T-cell (primary cell): ENCODE data around the gene ZNF334. TPM values are rescaled to one million over a fixed set of nuclear protein-coding genes. Genes with fewer than 3 reads are reported as not detected.
A peak's percentile ranks its signal among the peaks of the same experiment; 100 is the strongest.

Experiments used
- ATAC-seq, 4 experiments: fragments of 200-7000 bp in 3 of 4; fragments of 150-1000 bp in 1 of 4; cut with Tn5 transposase; replicated peaks in 1 of 4; 1 replicate in 3 of 4; 2 replicates in 1 of 4; pipeline ENCODE4 v1.10.0; 2021; ENCODE audit warnings: moderate library complexity in 3 of 4, mild to moderate bottlenecking in 2 of 4, moderate number of reproducible peaks in 1 of 4
- CTCF ChIA-PET, 2 donors: fragments of 300-600 bp; sonication (Branson Sonifier 250); formaldehyde crosslinking; loops; one replicate each; lab custom pipeline; 2022; ENCODE audit warnings: antibody characterized with exemption in 2 of 2; lab: Charles Lee
- POLR2A ChIA-PET, 2 donors: fragments of 300-600 bp; sonication (Branson Sonifier 250); formaldehyde crosslinking; loops; one replicate each; lab custom pipeline; 2022; ENCODE audit warnings: antibody characterized with exemption in 2 of 2; lab: Charles Lee
- DNase-seq, 35 experiments: peaks; one replicate each; pipeline versions ENCODE4 v3.0.0 to v3.0.0-alpha.2; 2013 to 2023
- H3K27ac ChIP-seq: one replicate; pipeline ENCODE4 v1.5.1; 2013; ENCODE audit warnings: low read length
- H3K27me3 ChIP-seq, 2 experiments: replicated peaks in 1 of 2; 1 replicate in 1 of 2; 2 replicates in 1 of 2; pipeline versions ENCODE4 v1.6.1 to v1.7.0; 2013; ENCODE audit warnings: low read length in 1 of 2, mixed read lengths in 1 of 2; ENCODE audit not compliant: control insufficient read depth in 2 of 2, insufficient read depth in 2 of 2; ENCODE audit errors: extremely low read depth in 1 of 2
- H3K36me3 ChIP-seq, 2 donors: 1 replicate in 1 of 2; 2 replicates in 1 of 2; pipeline versions ENCODE4 v1.6.1 to v1.7.0; 2013; ENCODE audit warnings: low read length in 1 of 2; ENCODE audit not compliant: control insufficient read depth in 2 of 2, insufficient read depth in 1 of 2; ENCODE audit errors: extremely low read depth in 1 of 2
- H3K4me1 ChIP-seq, 2 experiments: 1 replicate in 1 of 2; 2 replicates in 1 of 2; pipeline versions ENCODE4 v1.6.1 to v1.7.0; 2013; ENCODE audit warnings: low read length in 2 of 2, mixed read lengths in 1 of 2; ENCODE audit not compliant: insufficient read depth in 2 of 2, control insufficient read depth in 1 of 2; ENCODE audit errors: extremely low read depth in 1 of 2
- H3K4me3 ChIP-seq, 2 donors: 1 replicate in 1 of 2; 2 replicates in 1 of 2; pipeline versions ENCODE4 v1.5.1 to v1.7.0; 2013; ENCODE audit warnings: mild to moderate bottlenecking in 2 of 2, low read length in 1 of 2, moderate library complexity in 1 of 2; ENCODE audit not compliant: control insufficient read depth in 1 of 2; ENCODE audit errors: extremely low read depth in 1 of 2
- H3K9me3 ChIP-seq: 2 replicates; pipeline ENCODE4 v1.7.0; 2013
- H3K27ac Mint-ChIP-seq, 2 donors: one replicate each; pipeline ENCODE4 v1.8.0; 2020 to 2021; ENCODE audit warnings: mild to moderate bottlenecking in 2 of 2, mixed read lengths in 2 of 2
- H3K27me3 Mint-ChIP-seq, 2 donors: one replicate each; pipeline ENCODE4 v1.8.0; 2021 to 2022; ENCODE audit warnings: mixed read lengths in 2 of 2
- H3K36me3 Mint-ChIP-seq: one replicate; pipeline ENCODE4 v1.8.0; 2021; ENCODE audit warnings: mixed read lengths
- H3K4me1 Mint-ChIP-seq, 3 donors: one replicate each; pipeline ENCODE4 v1.8.0; 2020 to 2022; ENCODE audit warnings: mixed read lengths in 3 of 3, mild to moderate bottlenecking in 1 of 3
- H3K4me3 Mint-ChIP-seq, 3 donors: one replicate each; pipeline ENCODE4 v1.8.0; 2020 to 2022; ENCODE audit warnings: mild to moderate bottlenecking in 3 of 3, mixed read lengths in 3 of 3, moderate library complexity in 3 of 3
- H3K9me3 Mint-ChIP-seq, 3 donors: one replicate each; pipeline ENCODE4 v1.8.0; 2020 to 2022; ENCODE audit warnings: mixed read lengths in 3 of 3
- WGBS: methylation state at CpG from one replicate; pipeline ENCODE4 v1.1.5; 2013; ENCODE audit warnings: missing lambda C conversion rate; ENCODE audit not compliant: insufficient coverage; 5-methylcytosine and 5-hydroxymethylcytosine counted together
- total RNA-seq, 35 experiments: library from RNA in 6 of 35; stranded (reverse) in 6 of 35; fragments of 120-200 nt in 1 of 35; gene quantifications; one replicate each; pipeline versions ENCODE4 v1.2.1 to v1.2.4 and lab custom pipeline; 2013 to 2026

The ZNF334 gene
- total RNA-seq, 5 donors from 2014 or later (not counting 1 experiment from before 2014, with no cell fraction given): 0.14 to 0.26 (median 0.23) TPM

DNA sequence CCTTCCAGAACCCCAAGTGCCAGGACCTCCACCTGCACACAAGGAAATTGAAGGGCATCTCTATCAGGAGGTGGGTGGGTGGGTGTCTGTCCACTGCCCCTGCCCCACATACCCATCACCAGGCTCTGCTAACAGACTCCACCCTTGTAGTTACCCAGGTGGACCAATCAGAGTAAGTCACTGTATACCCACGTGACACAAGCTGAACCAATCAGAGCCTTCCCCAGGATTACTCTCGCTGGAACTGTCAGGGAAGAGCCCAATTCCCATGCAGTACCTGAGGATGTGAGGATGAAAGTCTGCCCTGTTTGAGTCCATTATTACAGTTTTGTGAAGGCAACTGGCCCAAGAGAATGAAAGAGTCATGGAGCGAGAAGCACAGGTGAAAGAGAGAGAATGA, 32.9 kb upstream of the ZNF334 start:
- H3K27ac Mint-ChIP-seq: no peak overlapping the region
- no peak for ATAC-seq
- CTCF ChIA-PET: no interaction called here
- 80% methylated on average over 1 of the region's 3 CpGs for WGBS
- H3K4me3 Mint-ChIP-seq: no peak overlapping the region
- H3K9me3 ChIP-seq: no peaks in the 10 kb centered on the region
- H3K27me3 Mint-ChIP-seq: peaks cover 5 to 12% of the 10 kb centered on the region in 2 donors
- H3K4me3 ChIP-seq: no peak overlapping the region
- H3K4me1 Mint-ChIP-seq: peaks cover 0 to 8% (median 6%) of the 10 kb centered on the region in 3 donors
- H3K36me3 Mint-ChIP-seq: no peaks in the 10 kb centered on the region
- H3K4me1 ChIP-seq: peaks cover 4 to 18% of the 10 kb centered on the region in 2 experiments
- peaks cover 2 to 14% of the 10 kb centered on the region in 2 experiments for H3K27me3 ChIP-seq
- H3K36me3 ChIP-seq: no peaks in the 10 kb centered on the region
- POLR2A ChIA-PET: no interaction called here
- no peak for DNase-seq
- no peak overlapping the region for H3K27ac ChIP-seq
- H3K9me3 Mint-ChIP-seq: no peaks in the 10 kb centered on the region

DNA sequence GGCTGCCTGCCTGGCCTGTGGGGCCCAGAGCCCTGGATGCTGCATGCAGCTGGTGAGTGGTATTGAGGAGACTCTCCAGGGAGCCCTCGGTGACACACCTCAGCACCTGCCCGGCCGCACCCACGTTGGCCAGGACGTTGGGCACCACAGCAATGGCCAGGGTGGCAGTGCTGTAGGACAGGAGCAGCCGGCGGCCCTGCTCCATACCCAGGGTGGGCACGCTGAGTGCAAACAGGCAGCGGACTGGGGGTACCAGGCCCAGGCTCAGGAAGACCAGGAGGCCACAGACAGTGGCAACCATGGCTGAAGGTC, 32.4 kb upstream of the ZNF334 start:
- DNase-seq (no peak), ATAC-seq (no peak)
- Mint-ChIP-seq H3K27me3 (peaks cover 5 to 12% of the 10 kb centered on the region in 2 donors), H3K9me3 (no peaks in the 10 kb centered on the region), H3K27ac (no peak overlapping the region), H3K4me1 (peaks cover 0 to 8% (median 6%) of the 10 kb centered on the region in 3 donors), H3K4me3 (no peak overlapping the region), H3K36me3 (no peaks in the 10 kb centered on the region)
- Histone ChIP-seq H3K27me3 (peaks cover 2 to 14% of the 10 kb centered on the region in 2 experiments), H3K9me3 (no peaks in the 10 kb centered on the region), H3K27ac (no peak overlapping the region), H3K36me3 (no peaks in the 10 kb centered on the region), H3K4me3 (no peak overlapping the region), H3K4me1 (peaks cover 4 to 18% of the 10 kb centered on the region in 2 experiments)
- 97% methylated on average over 9 of the region's 9 CpGs for WGBS
- ChIA-PET POLR2A (no interaction called here), CTCF (no interaction called here)

DNA sequence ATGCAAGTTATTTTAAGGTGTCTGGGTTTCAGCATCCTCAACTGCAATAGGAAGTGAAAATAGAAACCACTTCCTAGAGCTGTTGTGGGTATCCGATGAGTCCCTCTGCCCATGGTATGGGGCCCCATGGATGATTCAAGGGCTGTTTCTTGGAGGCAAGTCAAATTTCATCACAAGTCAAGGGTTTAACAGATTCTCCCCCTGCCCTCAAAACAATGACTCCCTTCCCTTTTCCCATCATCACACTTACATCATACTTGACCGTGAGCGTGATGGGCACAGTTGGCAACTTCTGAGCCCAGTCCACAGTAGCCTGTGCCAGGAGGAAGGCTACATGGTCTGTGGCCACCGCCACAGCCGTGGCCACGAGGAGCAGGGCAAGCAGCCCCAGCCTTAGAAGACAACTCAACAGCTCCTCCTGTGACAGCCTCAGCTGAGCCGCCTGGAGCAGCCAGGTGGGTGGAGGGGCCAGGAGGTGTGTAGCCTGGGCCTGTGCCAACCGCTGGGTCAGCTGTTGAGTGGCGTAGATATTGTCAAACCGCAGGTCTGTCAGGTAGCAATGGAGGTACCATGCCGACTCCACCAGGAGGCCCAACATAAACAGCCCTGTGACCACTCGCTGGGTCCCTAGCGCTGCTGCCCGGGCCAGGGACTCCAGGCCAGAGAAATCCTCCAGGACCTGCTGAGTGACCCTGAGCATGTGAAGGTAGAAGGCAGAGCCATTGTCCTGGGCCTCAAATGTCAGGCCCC, 31.9 kb upstream of the ZNF334 start:
- Histone ChIP-seq H3K36me3 (no peaks in the 10 kb centered on the region), H3K27me3 (peaks cover 2 to 12% of the 10 kb centered on the region in 2 experiments), H3K9me3 (no peaks in the 10 kb centered on the region), H3K4me1 (peaks cover 4 to 18% of the 10 kb centered on the region in 2 experiments), H3K4me3 (no peak overlapping the region), H3K27ac (no peak overlapping the region)
- CTCF ChIA-PET: no interaction called here
- peaks cover 5 to 12% of the 10 kb centered on the region in 2 donors for H3K27me3 Mint-ChIP-seq
- POLR2A ChIA-PET: no interaction called here
- peaks cover 0 to 8% (median 6%) of the 10 kb centered on the region in 3 donors for H3K4me1 Mint-ChIP-seq
- no peak overlapping the region for H3K4me3 Mint-ChIP-seq
- no peaks in the 10 kb centered on the region for H3K9me3 Mint-ChIP-seq
- WGBS: 61% methylated on average over 9 of the region's 14 CpGs
- peak; percentile 31 to 64 (median 51) for ATAC-seq
- H3K36me3 Mint-ChIP-seq: no peaks in the 10 kb centered on the region
- no peak overlapping the region for H3K27ac Mint-ChIP-seq
- DNase-seq: peak in 3 of 35 experiments; percentile 2 to 14 (median 6)

DNA sequence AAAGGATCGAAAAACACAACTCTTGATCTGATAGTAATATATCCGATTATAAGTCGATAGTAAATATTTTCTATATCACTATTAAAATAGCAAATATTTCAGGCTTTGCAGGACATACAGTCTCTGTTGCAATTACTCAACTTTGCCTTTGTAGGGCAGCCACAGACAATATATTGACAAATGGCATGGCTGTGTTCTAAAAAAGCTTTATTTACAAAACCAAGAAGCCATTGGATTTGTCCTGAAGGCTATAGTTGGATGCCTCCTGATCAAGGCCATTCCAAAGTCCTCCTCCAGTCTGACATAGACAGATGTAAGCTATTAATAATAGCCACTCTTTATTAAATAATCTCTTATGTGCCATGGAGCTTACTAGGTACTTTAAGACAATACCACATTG, 31.2 kb upstream of the ZNF334 start:
- no peak overlapping the region for H3K27ac Mint-ChIP-seq
- Histone ChIP-seq H3K9me3 (no peaks in the 10 kb centered on the region), H3K36me3 (no peaks in the 10 kb centered on the region), H3K4me1 (peaks cover 4 to 18% of the 10 kb centered on the region in 2 experiments), H3K27me3 (peaks cover 2 to 12% of the 10 kb centered on the region in 2 experiments), H3K27ac (no peak overlapping the region), H3K4me3 (no peak overlapping the region)
- H3K36me3 Mint-ChIP-seq: no peaks in the 10 kb centered on the region
- H3K9me3 Mint-ChIP-seq: no peaks in the 10 kb centered on the region
- no peak for ATAC-seq
- no peak for DNase-seq
- POLR2A ChIA-PET: interaction anchor here in 1 of 2 donors (0.5 kb wide), 1 partner anchor 38 kb away, joined by 10 read pairs; no protein-coding TSS in a partner anchor
- H3K4me1 Mint-ChIP-seq: peaks cover 0 to 8% (median 6%) of the 10 kb centered on the region in 3 donors
- no CpG with 5 or more reads among the region's 3 CpGs for WGBS
- CTCF ChIA-PET: interaction anchor here in 1 of 2 donors (0.5 kb wide), 1 partner anchor 30 kb away, joined by 3 read pairs; no protein-coding TSS in a partner anchor
- no peak overlapping the region for H3K4me3 Mint-ChIP-seq
- peaks cover 5 to 12% of the 10 kb centered on the region in 2 donors for H3K27me3 Mint-ChIP-seq

DNA sequence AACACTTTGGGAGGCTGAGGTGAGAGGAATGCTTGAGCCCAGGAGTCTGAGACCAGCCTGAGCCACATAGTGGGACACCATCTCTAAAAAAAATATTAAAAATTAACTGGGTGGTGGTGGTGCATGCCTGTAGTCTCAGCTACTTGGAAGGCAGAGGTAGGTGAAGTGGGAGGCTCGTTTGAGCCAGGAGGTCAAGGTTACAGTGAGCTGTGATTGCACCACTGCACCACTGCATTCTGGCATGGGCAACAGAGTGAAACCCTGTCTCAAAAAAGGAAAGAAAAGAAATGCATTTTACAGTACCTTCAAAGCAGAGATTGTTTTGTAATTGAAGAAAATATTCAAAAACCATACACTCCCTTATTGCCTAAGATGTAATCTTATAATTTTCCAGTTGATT, 30.6 kb upstream of the ZNF334 start:
- ATAC-seq: no peak
- H3K36me3 ChIP-seq: no peaks in the 10 kb centered on the region
- ChIA-PET POLR2A (no interaction called here), CTCF (no interaction called here)
- peaks cover 10 to 16% of the 10 kb centered on the region in 2 donors for H3K27me3 Mint-ChIP-seq
- H3K36me3 Mint-ChIP-seq: no peaks in the 10 kb centered on the region
- H3K4me3 Mint-ChIP-seq: no peak overlapping the region
- H3K9me3 ChIP-seq: no peaks in the 10 kb centered on the region
- H3K27me3 ChIP-seq: peaks cover 4 to 12% of the 10 kb centered on the region in 2 experiments
- no peak overlapping the region for H3K4me3 ChIP-seq
- WGBS: no CpG with 5 or more reads among the region's 1 CpG
- DNase-seq: no peak
- H3K4me1 ChIP-seq: peaks cover 4 to 18% of the 10 kb centered on the region in 2 experiments
- no peak overlapping the region for H3K27ac Mint-ChIP-seq
- H3K27ac ChIP-seq: no peak overlapping the region
- H3K9me3 Mint-ChIP-seq: no peaks in the 10 kb centered on the region
- H3K4me1 Mint-ChIP-seq: peaks cover 0 to 8% (median 6%) of the 10 kb centered on the region in 3 donors

DNA sequence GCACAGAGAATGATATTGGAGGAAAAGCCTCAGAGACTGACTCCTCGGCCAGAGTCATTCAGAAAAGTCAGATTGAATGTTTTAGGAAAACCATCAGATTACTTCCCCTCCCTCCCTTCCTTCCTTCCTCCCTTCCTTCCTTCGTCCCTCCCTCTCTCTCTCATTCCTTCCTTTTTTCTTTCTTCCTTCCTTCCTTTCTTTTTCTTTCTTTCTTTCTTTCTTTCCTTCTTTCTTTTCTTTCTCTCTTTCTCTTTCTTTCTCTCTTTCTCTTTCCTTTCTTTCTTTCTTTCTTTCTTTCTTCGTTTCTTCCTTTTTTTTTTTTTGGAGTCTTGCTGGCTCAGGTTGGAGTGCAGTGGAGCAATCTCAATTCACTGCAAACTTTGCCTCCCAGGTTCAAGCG, 29.7 kb upstream of the ZNF334 start:
- no peak overlapping the region for H3K27ac ChIP-seq
- Mint-ChIP-seq H3K27me3 (peaks cover 13 to 24% of the 10 kb centered on the region in 2 donors), H3K4me3 (no peak overlapping the region), H3K9me3 (no peaks in the 10 kb centered on the region), H3K27ac (no peak overlapping the region), H3K36me3 (no peaks in the 10 kb centered on the region), H3K4me1 (peaks cover 0 to 8% (median 6%) of the 10 kb centered on the region in 3 donors)
- no peak for DNase-seq
- POLR2A ChIA-PET: no interaction called here
- CTCF ChIA-PET: no interaction called here
- H3K36me3 ChIP-seq: no peaks in the 10 kb centered on the region
- no peak overlapping the region for H3K4me3 ChIP-seq
- peaks cover 4 to 18% of the 10 kb centered on the region in 2 experiments for H3K4me1 ChIP-seq
- ATAC-seq: no peak
- H3K9me3 ChIP-seq: no peaks in the 10 kb centered on the region
- H3K27me3 ChIP-seq: peaks cover 5 to 12% of the 10 kb centered on the region in 2 experiments
- WGBS: 79% methylated on average over 1 of the region's 4 CpGs
